IMR-90 (cell line): ENCODE measurements around the gene MRPL44. TPM values are rescaled to one million over a fixed set of nuclear protein-coding genes. Genes with fewer than 3 reads are reported as not detected.

Experiments
- ATAC-seq: fragments of 200-7000 bp; cut with Tn5 transposase; 2 replicates; pipeline ENCODE4 v1.9.1; 2020; ENCODE audit warnings: low read depth, mild to moderate bottlenecking, moderate library complexity
- BruUV-seq: library from RNA; stranded (reverse); fragments of 400-500 nt; replicated peaks from 2 replicates; lab custom pipeline; 2021; lab: Mats Ljungman, UMichigan
- CTCF ChIA-PET: fragments of 300-600 bp; formaldehyde crosslinking; extraction: SDS; loops from one replicate; lab custom pipeline; 2021; ENCODE audit warnings: antibody characterized with exemption; lab: Yijun Ruan, JAX
- POLR2A ChIA-PET: fragments of 300-600 bp; sonication (Branson Sonifier 250); formaldehyde crosslinking; loops from one replicate; lab custom pipeline; 2022; ENCODE audit warnings: antibody characterized with exemption; ENCODE audit not compliant: unreplicated experiment; lab: Charles Lee
- DNase-seq: peaks from one replicate; pipeline ENCODE4 v3.0.0; 2013
- H2AFZ ChIP-seq: replicated peaks from 2 replicates; pipeline ENCODE3; 2013; ENCODE audit warnings: low read length, mild to moderate bottlenecking; ENCODE audit not compliant: poor library complexity
- H2AK5ac ChIP-seq: 2 replicates; pipeline ENCODE4 v1.6.1; 2013; ENCODE audit warnings: low read depth, low read length, inconsistent platforms
- H2AK9ac ChIP-seq: replicated peaks from 2 replicates; pipeline ENCODE3; 2013; ENCODE audit warnings: mild to moderate bottlenecking, low read depth, low read length, moderate library complexity; ENCODE audit not compliant: poor library complexity
- H2BK120ac ChIP-seq: 2 replicates; pipeline ENCODE4 v1.6.1; 2013; ENCODE audit warnings: low read depth, low read length, inconsistent platforms
- H2BK15ac ChIP-seq: 3 replicates; pipeline ENCODE4 v1.6.1; 2013; ENCODE audit warnings: low read depth, low read length, inconsistent platforms
- H2BK20ac ChIP-seq: 2 replicates; pipeline ENCODE4 v1.6.1; 2013; ENCODE audit warnings: low read depth, mild to moderate bottlenecking, inconsistent platforms, low read length, moderate library complexity
- H2BK5ac ChIP-seq: 2 replicates; pipeline ENCODE4 v1.6.1; 2013; ENCODE audit warnings: mild to moderate bottlenecking, low read depth, low read length, inconsistent platforms; ENCODE audit not compliant: poor library complexity, severe bottlenecking
- H3K14ac ChIP-seq: replicated peaks from 2 replicates; pipeline ENCODE4 v1.6.1; 2013; ENCODE audit warnings: low read depth, low read length, inconsistent platforms
- H3K18ac ChIP-seq: 2 replicates; pipeline ENCODE4 v1.6.1; 2013; ENCODE audit warnings: low read depth, low read length, control low read depth
- H3K23ac ChIP-seq: 2 replicates; pipeline ENCODE4 v1.6.1; 2013; ENCODE audit warnings: low read depth, low read length, inconsistent platforms
- H3K27ac ChIP-seq: 2 replicates; pipeline ENCODE4 v1.5.1; 2013; ENCODE audit warnings: mild to moderate bottlenecking, control low read depth, low read length; ENCODE audit not compliant: insufficient read depth
- H3K27me3 ChIP-seq: 2 replicates; pipeline ENCODE4 v1.6.1; 2013; ENCODE audit warnings: low read length; ENCODE audit not compliant: control insufficient read depth, insufficient read depth
- H3K36me3 ChIP-seq: 2 replicates; pipeline ENCODE4 v1.6.1; 2013; ENCODE audit warnings: low read length, mixed read lengths; ENCODE audit not compliant: control insufficient read depth, insufficient read depth
- H3K4ac ChIP-seq: 2 replicates; pipeline ENCODE4 v1.6.1; 2013; ENCODE audit warnings: low read depth, low read length, inconsistent platforms
- H3K4me1 ChIP-seq: 2 replicates; pipeline ENCODE4 v1.6.1; 2013; ENCODE audit warnings: low read length, mixed read lengths; ENCODE audit not compliant: control insufficient read depth, insufficient read depth
- H3K4me2 ChIP-seq: 2 replicates; pipeline ENCODE4 v1.6.1; 2013; ENCODE audit warnings: low read depth, mild to moderate bottlenecking, control low read depth, low read length, moderate library complexity
- H3K4me3 ChIP-seq: 2 replicates; pipeline ENCODE4 v1.5.1; 2013; ENCODE audit warnings: low read depth, mild to moderate bottlenecking, control low read depth, low read length, moderate library complexity; ENCODE audit not compliant: insufficient read depth
- H3K56ac ChIP-seq: 2 replicates; pipeline ENCODE4 v1.6.1; 2013; ENCODE audit warnings: low read length, inconsistent platforms; ENCODE audit not compliant: insufficient read depth; ENCODE audit errors: extremely low read depth
- H3K79me1 ChIP-seq, 2 experiments: 2 replicates each; pipeline ENCODE4 v1.6.1; 2013; ENCODE audit warnings: low read length in 2 of 2, inconsistent platforms in 1 of 2, low read depth in 1 of 2
- H3K9ac ChIP-seq: 2 replicates; pipeline ENCODE4 v1.6.1; 2013; ENCODE audit warnings: low read depth, low read length, control low read depth
- H3K9me1 ChIP-seq: 2 replicates; pipeline ENCODE4 v1.6.1; 2013; ENCODE audit warnings: low read length, inconsistent platforms; ENCODE audit not compliant: insufficient read depth
- H3K9me3 ChIP-seq: 2 replicates; pipeline ENCODE4 v1.6.1; 2013; ENCODE audit warnings: low read length; ENCODE audit not compliant: control insufficient read depth, insufficient read depth
- H4K20me1 ChIP-seq: 2 replicates; pipeline ENCODE4 v1.6.1; 2013; ENCODE audit warnings: low read length, inconsistent platforms; ENCODE audit not compliant: insufficient read depth
- H4K5ac ChIP-seq: 2 replicates; pipeline ENCODE4 v1.6.1; 2013; ENCODE audit warnings: mild to moderate bottlenecking, low read depth, low read length, control low read depth
- H4K8ac ChIP-seq, 2 experiments: 2 replicates each; pipeline ENCODE4 v1.6.1; 2013; ENCODE audit warnings: low read depth in 2 of 2, low read length in 2 of 2, control low read depth in 1 of 2, inconsistent platforms in 1 of 2
- H4K91ac ChIP-seq: 2 replicates; pipeline ENCODE4 v1.6.1; 2013; ENCODE audit warnings: low read depth, low read length, inconsistent platforms; ENCODE audit not compliant: insufficient read depth
- BHLHE40 ChIP-seq: fragments of 150-350 bp; IDR thresholded peaks from 2 replicates; pipeline ENCODE4 v1.6.1; 2016; ENCODE audit warnings: mild to moderate bottlenecking, low read depth, low read length
- CEBPB ChIP-seq: IDR thresholded peaks from 2 replicates; pipeline ENCODE4 v1.6.1; 2012; ENCODE audit warnings: low read depth, low read length, improper control_type of control experiment
- CHD1 ChIP-seq: IDR thresholded peaks from 2 replicates; pipeline ENCODE4 v1.6.1; 2012; ENCODE audit warnings: low read depth, low read length, improper control_type of control experiment
- CTCF ChIP-seq: conservative IDR thresholded peaks from 2 replicates; pipeline ENCODE4 v1.5.1; 2012; ENCODE audit warnings: mild to moderate bottlenecking, low read depth, low read length, improper control_type of control experiment
- ELK1 ChIP-seq: fragments of 150-350 bp; IDR thresholded peaks from 2 replicates; pipeline ENCODE4 v1.6.1; 2016; ENCODE audit warnings: low read depth, mild to moderate bottlenecking, low read length, moderate library complexity, borderline replicate concordance
- FOS ChIP-seq: fragments of 150-350 bp; IDR thresholded peaks from 2 replicates; pipeline ENCODE4 v1.6.1; 2016; ENCODE audit warnings: low read depth, low read length
- MAFK ChIP-seq: IDR thresholded peaks from 2 replicates; pipeline ENCODE4 v1.6.1; 2012; ENCODE audit warnings: low read depth, low read length, improper control_type of control experiment
- MAZ ChIP-seq: IDR thresholded peaks from 2 replicates; pipeline ENCODE4 v1.6.1; 2012; ENCODE audit warnings: low read depth, mild to moderate bottlenecking, low read length, improper control_type of control experiment, moderate library complexity, borderline replicate concordance
- MXI1 ChIP-seq: IDR thresholded peaks from 2 replicates; pipeline ENCODE4 v1.6.1; 2012; ENCODE audit warnings: low read depth, mild to moderate bottlenecking, low read length, moderate library complexity, borderline replicate concordance
- POLR2A ChIP-seq: IDR thresholded peaks from 2 replicates; pipeline ENCODE4 v1.6.1; 2012; ENCODE audit warnings: mild to moderate bottlenecking, low read depth, low read length
- RAD21 ChIP-seq: IDR thresholded peaks from 2 replicates; pipeline ENCODE4 v1.6.1; 2012; ENCODE audit warnings: low read length, improper control_type of control experiment
- RFX5 ChIP-seq: IDR thresholded peaks from 2 replicates; pipeline ENCODE4 v1.8.0; 2012; ENCODE audit warnings: low read depth, mild to moderate bottlenecking, low read length, moderate library complexity
- SMC3 ChIP-seq: fragments of 150-350 bp; IDR thresholded peaks from 2 replicates; pipeline ENCODE4 v1.6.1; 2016; ENCODE audit warnings: low read depth, mild to moderate bottlenecking, antibody characterized with exemption, low read length, moderate library complexity
- USF2 ChIP-seq: fragments of 150-350 bp; IDR thresholded peaks from 2 replicates; pipeline ENCODE4 v1.6.1; 2017; ENCODE audit warnings: mild to moderate bottlenecking, antibody characterized with exemption, low read length, low read depth
- WGBS, 2 experiments: methylation state at CpG; one replicate each; pipeline versions ENCODE4 v1.1.5 to v1.1.7; 2013; ENCODE audit warnings: missing lambda C conversion rate in 2 of 2; ENCODE audit not compliant: insufficient read length in 1 of 2; ENCODE audit errors: extremely low coverage in 2 of 2; 5-methylcytosine and 5-hydroxymethylcytosine counted together
- dilution Hi-C: fragments of 300-500 bp; cut with HindIII; formaldehyde crosslinking; loops from one replicate; pipeline ENCODE4 v1.14.3; 2018; ENCODE audit warnings: low sequenced_read_pairs; ENCODE audit not compliant: unreplicated experiment
- in situ Hi-C: fragments of 300-500 bp; cut with MboI; formaldehyde crosslinking; loops from 3 replicates; pipeline ENCODE4 v1.14.3; 2019; ENCODE audit warnings: low sequenced_read_pairs, inconsistent platforms, mixed read lengths
- intact Hi-C: fragments of 100-400 bp; cut with micrococcal nuclease; formaldehyde crosslinking; loops from 2 replicates; pipeline ENCODE4 v1.10.0; 2022
- polyA plus RNA-seq, 3 experiments: library from polyadenylated mRNA; depleted of rRNA; stranded (reverse); fragments of >200 nt; gene quantifications; 2 replicates each; pipeline ENCODE4 v1.2.3, GENCODE V29; 2012; ENCODE audit warnings: low replicate concordance in 1 of 3
- total RNA-seq: library from RNA; depleted of rRNA; stranded (reverse); fragments of >200 nt; gene quantifications from 2 replicates; pipeline ENCODE4 v1.2.3, GENCODE V29; 2012

MRPL44 gene
- total and polyA plus RNA-seq, 2 of the 4 experiments (the other 2 are of a cell fraction) = 18.6 to 20.1 TPM

GRCh38 chr2:223981241-223981640 lies 24.0 kb downstream of the MRPL44 start:
- H3K4me1 ChIP-seq = no peaks in the 10 kb centered on the region
- dilution Hi-C loops = no loop called here
- H4K5ac ChIP-seq = no peak overlapping the region
- no peaks in the 10 kb centered on the region for H4K20me1 ChIP-seq
- H3K9me3 ChIP-seq = no peaks in the 10 kb centered on the region
- BruUV-seq = no TSS peak
- H3K27ac ChIP-seq = no peak overlapping the region
- H2AFZ ChIP-seq = no peak overlapping the region
- no peak overlapping the region for H3K4ac ChIP-seq
- WGBS, 2 experiments = no CpG with 5 or more reads among the region's 1 CpG
- CTCF ChIA-PET = interaction anchor here (1.8 to 1.9 kb wide), 2 partner anchors 11 to 303 kb away, joined by 5 to 6 read pairs; no protein-coding TSS in a partner anchor
- no peak overlapping the region for H3K18ac ChIP-seq
- no peak overlapping the region for H3K4me3 ChIP-seq
- H3K36me3 ChIP-seq = peaks cover 20% of the 10 kb centered on the region
- POLR2A ChIA-PET = no interaction called here
- in situ Hi-C loops = loop anchor here (10.0 kb wide), 1 partner anchor 664 kb away; no protein-coding TSS in a partner anchor
- H3K56ac ChIP-seq = no peak overlapping the region
- intact Hi-C loops = no loop called here
- H4K8ac ChIP-seq = no peak overlapping the region
- no peak overlapping the region for H2BK120ac ChIP-seq
- H3K4me2 ChIP-seq = no peak overlapping the region
- peaks cover 5% of the 10 kb centered on the region; the same call in 1 of the 2 replicates for H3K9me1 ChIP-seq
- H2BK15ac ChIP-seq = no peak overlapping the region
- H3K14ac ChIP-seq = no peak overlapping the region
- TF ChIP-seq ELK1 = no peak
- TF ChIP-seq CEBPB = no peak
- no peak for TF ChIP-seq CHD1
- no peak for TF ChIP-seq USF2
- no peak for TF ChIP-seq MXI1
- TF ChIP-seq BHLHE40 = no peak
- TF ChIP-seq FOS = no peak
- no peak for TF ChIP-seq CTCF
- no peak for TF ChIP-seq RFX5
- no peak for TF ChIP-seq MAZ
- no peak for TF ChIP-seq POLR2A
- no peak for TF ChIP-seq RAD21
- no peak for TF ChIP-seq MAFK
- no peak for TF ChIP-seq SMC3
- H2BK20ac ChIP-seq = no peak overlapping the region
- H2BK5ac ChIP-seq = no peak overlapping the region
- H2AK9ac ChIP-seq = no peak overlapping the region
- H3K23ac ChIP-seq = no peak overlapping the region
- H4K91ac ChIP-seq = no peak overlapping the region
- ATAC-seq (no peak), DNase-seq (no peak)
- H2AK5ac ChIP-seq = no peak overlapping the region
- H3K79me1 ChIP-seq = no peaks in the 10 kb centered on the region
- no peak overlapping the region for H3K9ac ChIP-seq
- no peaks in the 10 kb centered on the region for H3K27me3 ChIP-seq
